HG02642 (cell line): Measurements from ENCODE around the gene USF2.
"Not testable (repeated sequence)": the region's sequence is repeated elsewhere in the genome, so short reads cannot be mapped to it uniquely, and the experiment has no call there.

ENCODE experiments used
- ATAC-seq: cut with Tn5 transposase; IDR thresholded peaks from one replicate; pipeline ENCODE4 v1.9.1; 2021; ENCODE audit warnings: mild to moderate bottlenecking; ENCODE audit not compliant: unreplicated experiment, poor library complexity

USF2 gene

GRCh38 chr19:35268536-35269437 lies at the start of gene USF2:
Gene USF2, plus strand, starts transcription at chr19:35268962. Its CDS starts 140 bp downstream, at chr19:35269102.
- ATAC-seq = peak; percentile 25

- ATAC-seq = no peak
Measured at GRCh38 chr19:35219008-35219407, 49.8 kb upstream of the USF2 start.

GRCh38 chr19:35220315-35220921 lies 48.3 kb upstream of the USF2 start:
- ATAC-seq = no peak

- not testable (repeated sequence) for ATAC-seq
Measured at GRCh38 chr19:35220973-35221590, 47.7 kb upstream of the USF2 start.

GRCh38 chr19:35222373-35223015 lies 46.3 kb upstream of the USF2 start:
- ATAC-seq = no peak

- no peak for ATAC-seq
Measured at GRCh38 chr19:35223084-35223790, 45.5 kb upstream of the USF2 start.

- ATAC-seq = no peak
Measured at GRCh38 chr19:35223862-35224505, 44.8 kb upstream of the USF2 start.

GRCh38 chr19:35224681-35225571 lies 43.8 kb upstream of the USF2 start:
- no peak for ATAC-seq

- ATAC-seq = no peak
Measured at GRCh38 chr19:35225951-35226350, 42.8 kb upstream of the USF2 start.

- no peak for ATAC-seq
Measured at GRCh38 chr19:35226748-35227147, 42.0 kb upstream of the USF2 start.

GRCh38 chr19:35228177-35228930 lies 40.4 kb upstream of the USF2 start, which contains the start of gene FAM187B:
Gene FAM187B, minus strand, starts transcription at chr19:35228739. Its CDS starts 59 bp downstream, at chr19:35228680.
- no peak for ATAC-seq

GRCh38 chr19:35229601-35230000 lies 39.2 kb upstream of the USF2 start:
- ATAC-seq = no peak

GRCh38 chr19:35231956-35232645 lies 36.7 kb upstream of the USF2 start:
- ATAC-seq = no peak

- no peak for ATAC-seq
Measured at GRCh38 chr19:35232912-35233311, 35.9 kb upstream of the USF2 start.

GRCh38 chr19:35236638-35237400 lies 31.9 kb upstream of the USF2 start:
- ATAC-seq = no peak

GRCh38 chr19:35239597-35239996 lies 29.2 kb upstream of the USF2 start:
- not testable (repeated sequence) for ATAC-seq

- no peak for ATAC-seq
Measured at GRCh38 chr19:35240327-35240726, 28.4 kb upstream of the USF2 start.
